Stimulated activated CD8-positive, alpha-beta memory T cell treated with anti-CD3 and anti-CD28 coated beads, Interleukin-4, amount 100 ng/mL, for 24 hours (primary cell): ENCODE measurements around the gene DEFB126.
"Not testable (repeated sequence)": the region's sequence is repeated elsewhere in the genome, so short reads cannot be mapped to it uniquely, and the experiment has no call there.

Experiments used
- DNase-seq: peaks from one replicate; pipeline ENCODE4 v3.0.0-alpha.2; 2020; ENCODE audit warnings: low read depth

DEFB126 gene, protein sequence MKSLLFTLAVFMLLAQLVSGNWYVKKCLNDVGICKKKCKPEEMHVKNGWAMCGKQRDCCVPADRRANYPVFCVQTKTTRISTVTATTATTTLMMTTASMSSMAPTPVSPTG

GRCh38 chr20:142290-142689 is at the start of gene DEFB126:
DEFB126 (plus strand) TSS chr20:142590; CDS start chr20:142629, 39 bp downstream.
- DNase-seq: no peak

DNA sequence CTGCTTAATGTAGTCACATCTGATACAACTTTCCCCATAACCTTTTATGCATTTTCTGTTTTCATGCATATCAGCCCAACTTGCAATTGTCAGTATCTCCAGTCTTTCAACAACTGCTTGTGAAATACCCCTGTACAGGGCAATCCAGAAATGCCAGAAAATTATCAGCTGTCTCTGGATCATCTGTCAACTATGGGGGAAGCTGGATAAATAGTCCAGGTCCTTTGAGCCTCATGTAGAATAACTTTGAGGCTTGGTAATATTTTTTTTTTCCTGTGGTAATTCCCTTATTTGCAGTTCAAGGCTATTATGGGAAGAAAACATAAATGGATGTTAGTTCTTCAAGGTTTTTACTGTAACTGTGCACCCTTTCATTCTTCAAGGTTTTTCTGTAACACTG is 48.7 kb upstream of the DEFB126 start:
- no peak for DNase-seq

GRCh38 chr20:95215-95614 is 47.2 kb upstream of the DEFB126 start:
- DNase-seq: no peak

DNA sequence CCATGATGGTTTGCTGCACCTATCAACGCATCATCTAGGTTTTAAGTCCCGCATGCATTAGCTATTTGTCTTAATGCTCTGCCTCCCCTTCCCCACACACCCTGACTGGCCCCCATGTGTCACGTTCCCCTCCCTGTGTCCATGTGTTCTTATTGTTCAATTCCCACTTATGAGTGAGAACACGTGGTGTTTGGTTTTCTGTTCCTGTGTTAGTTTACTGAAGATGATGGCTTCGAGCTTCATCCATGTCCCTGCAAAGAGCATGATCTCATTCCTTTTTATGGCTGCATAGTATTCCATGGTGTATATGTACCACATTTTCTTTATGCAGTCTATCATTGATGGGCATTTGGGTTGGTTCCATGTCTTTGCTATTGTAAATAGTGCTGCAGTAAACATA is 44.7 kb upstream of the DEFB126 start:
- not testable (repeated sequence) for DNase-seq

GRCh38 chr20:101975-102374 is 40.4 kb upstream of the DEFB126 start:
- DNase-seq: no peak

GRCh38 chr20:103456-103855 is 38.9 kb upstream of the DEFB126 start:
- DNase-seq: no peak

DNA sequence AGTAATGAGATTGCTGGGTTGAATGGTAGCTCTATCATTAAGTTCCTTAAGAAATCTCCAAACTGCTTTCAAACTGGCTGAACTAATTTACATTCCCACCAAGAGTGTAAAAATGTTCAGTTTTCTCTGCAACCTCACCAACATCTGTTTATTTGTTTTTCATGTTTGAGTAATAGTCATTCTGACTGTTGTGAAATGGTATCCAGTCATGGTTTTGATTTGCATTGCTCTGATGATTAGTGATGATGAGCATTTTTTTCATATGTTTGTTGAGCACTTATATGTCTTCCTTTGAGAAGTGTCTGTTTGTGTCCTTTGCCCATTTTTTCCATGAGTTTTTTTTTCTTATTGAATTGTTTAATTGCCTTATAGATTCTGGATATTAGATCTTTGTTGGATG is 30.0 kb upstream of the DEFB126 start:
- DNase-seq: no peak

- DNase-seq: no peak
Measured at GRCh38 chr20:117518-117917, 24.9 kb upstream of the DEFB126 start.

- DNase-seq: not testable (repeated sequence)
Measured at GRCh38 chr20:129786-130323, 12.5 kb upstream of the DEFB126 start.

DNA sequence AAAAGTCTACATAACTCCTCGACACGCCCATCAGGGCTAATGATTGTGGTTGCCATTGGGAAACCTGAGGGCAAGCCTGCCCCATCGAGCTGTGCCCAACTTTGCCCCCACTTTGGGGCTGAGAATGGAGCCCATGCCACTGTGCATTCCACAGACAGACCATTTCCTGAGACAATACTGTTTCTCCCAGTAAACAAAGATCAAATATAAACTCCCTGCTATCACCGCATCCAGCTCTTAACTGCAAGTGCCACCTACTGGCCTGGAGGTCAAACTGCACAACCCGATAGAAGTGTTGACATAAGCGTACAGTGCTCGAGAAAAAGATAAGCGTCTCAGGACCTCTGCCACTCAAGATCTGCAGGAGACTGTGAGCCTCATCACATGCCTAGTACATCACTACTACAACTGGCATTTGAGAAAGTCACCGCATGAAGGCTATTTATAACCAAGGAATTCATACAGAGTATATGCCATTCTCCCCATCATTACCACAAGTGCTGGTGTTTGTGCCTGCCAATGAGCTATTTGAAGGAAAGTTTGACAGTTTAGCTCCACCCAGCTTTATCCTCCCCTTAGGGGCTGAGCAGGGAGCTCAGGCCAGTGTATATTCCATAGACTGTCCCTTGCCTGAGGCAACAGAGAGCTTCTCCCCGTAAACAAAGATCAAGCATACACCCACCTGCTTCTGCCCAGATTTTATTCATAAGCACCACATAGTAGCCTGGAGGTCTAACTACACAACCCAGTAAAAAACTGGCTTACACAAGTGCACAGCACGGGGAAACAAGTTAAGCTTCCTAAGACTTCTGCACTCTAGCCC is 4.5 kb upstream of the DEFB126 start:
- no peak for DNase-seq

GRCh38 chr20:145877-146276 is 3.5 kb downstream of the DEFB126 start:
- DNase-seq: no peak

GRCh38 chr20:152131-152530 is 9.7 kb downstream of the DEFB126 start:
- no peak for DNase-seq

DNA sequence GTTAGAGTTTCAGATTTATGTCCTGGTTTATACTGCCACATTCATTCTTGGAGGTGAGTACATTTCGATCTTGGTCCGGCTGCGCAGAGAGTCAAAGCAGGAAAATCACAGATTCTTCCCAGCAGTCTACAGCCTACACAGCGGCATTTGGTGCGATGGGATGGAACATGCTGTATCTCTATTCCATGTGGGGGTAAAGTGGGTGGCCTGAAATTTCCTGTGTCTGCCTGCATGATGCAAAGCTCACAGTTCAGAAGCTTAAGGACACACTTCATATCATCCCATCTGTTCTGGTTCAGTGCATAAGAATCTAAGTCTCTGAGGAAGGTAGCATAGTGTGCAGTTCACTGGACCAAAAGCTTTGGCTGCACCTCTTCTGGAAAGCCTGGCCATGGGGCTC is 14.8 kb downstream of the DEFB126 start, which contains the start of gene DEFB127:
TSS of gene DEFB127 (plus strand) at position 301 of the 400 bp plus-strand sequence. CDS start at position 392, 91 bp downstream.
- DNase-seq: no peak

DNA sequence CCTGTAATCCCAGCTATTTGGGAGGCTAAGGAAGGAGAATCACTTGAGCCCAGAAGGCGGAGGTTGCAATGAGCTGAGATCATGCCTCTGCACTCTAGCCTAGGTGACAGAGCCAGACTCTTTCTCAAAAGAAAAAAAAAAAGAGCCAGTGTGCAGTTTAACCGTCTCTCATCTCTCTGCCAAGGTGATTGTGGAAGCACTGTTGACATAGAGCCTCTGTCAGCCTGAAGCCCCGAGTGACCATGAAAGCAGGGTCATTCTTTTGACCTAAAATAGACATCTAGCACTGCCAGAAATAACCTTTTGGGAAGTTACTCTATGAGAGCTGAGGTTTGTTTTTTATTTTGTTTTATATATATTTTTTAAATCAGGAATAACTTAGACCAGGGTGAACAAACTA is 22.2 kb downstream of the DEFB126 start:
- DNase-seq: no peak

DNA sequence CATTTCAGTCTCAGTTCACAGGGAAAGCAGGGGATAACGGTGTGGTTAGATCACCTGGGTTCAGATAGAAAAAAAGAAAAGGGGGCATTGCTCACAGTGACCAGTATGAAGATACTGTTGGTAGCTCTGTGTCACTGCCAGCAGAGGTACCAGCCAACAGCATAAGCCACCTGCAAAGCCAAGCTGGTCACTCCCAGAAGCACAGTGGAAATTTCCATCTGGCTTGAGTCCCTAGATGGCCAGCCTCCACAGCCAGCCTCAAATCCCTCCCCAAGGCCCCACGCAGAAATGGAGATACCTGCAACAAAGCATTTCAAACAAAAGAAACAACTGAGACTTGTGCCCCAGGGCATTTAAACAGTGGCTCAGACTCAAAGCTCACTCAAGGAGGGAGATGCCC is 26.5 kb downstream of the DEFB126 start:
- no peak for DNase-seq

GRCh38 chr20:184288-184687 is 41.9 kb downstream of the DEFB126 start:
- DNase-seq: no peak

DNA sequence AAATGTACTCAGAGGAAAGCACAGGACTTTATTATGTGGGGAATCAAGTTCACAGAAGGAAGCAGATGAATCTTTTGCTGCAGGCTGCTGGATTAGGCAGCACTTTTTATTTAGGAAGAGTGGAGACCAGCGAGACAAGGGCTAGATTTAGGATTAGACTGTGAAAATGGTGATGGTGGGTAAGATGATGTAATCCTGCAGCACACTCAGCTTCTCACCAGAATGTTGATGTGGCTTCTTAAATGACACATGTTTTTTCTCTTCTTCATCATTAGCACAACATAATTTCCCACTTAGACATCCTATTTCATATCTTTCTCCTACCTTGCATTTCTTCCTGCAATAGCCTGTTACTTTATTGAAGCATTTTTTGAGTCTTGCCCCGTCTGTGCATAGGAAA is 45.3 kb downstream of the DEFB126 start:
- no peak for DNase-seq

DNA sequence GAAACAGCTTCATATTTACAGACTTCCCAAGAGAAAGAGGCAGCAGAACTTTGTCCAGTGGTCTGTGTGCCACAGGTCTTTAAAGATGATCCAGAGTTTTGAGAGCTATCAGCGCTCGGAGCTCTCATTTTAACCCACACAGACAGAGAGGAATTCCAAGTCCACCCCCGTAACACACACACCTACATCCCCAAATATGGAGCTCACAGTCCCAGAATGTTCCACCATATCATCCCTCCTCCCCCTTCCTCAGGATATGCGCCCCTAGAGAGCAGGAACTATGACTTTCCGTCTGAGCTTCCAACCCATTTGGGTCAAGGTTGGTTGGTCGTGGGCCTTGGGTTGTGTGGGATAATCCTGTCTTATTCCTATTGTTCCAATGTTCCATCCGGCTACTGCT is 47.2 kb downstream of the DEFB126 start, which contains the start of gene DEFB128:
TSS of gene DEFB128 (minus strand) at position 101 of the 400 bp plus-strand sequence. CDS start at position 13, 88 bp downstream.
- DNase-seq: no peak
